ENCODE measurements around the gene EFCAB12. TPM values are rescaled to one million over a fixed set of nuclear protein-coding genes. Genes with fewer than 3 reads are reported as not detected.

EFCAB12 gene
- total RNA-seq, 2 experiments from 2014 or later: 3.2 to 3.4 TPM

GRCh38 chr3:129410971-129411370, 17.5 kb downstream of the EFCAB12 start:
- H3K27ac ChIP-seq (ENCODE audit: low read depth in 1 of 2, low read length in 2 of 2): no peak overlapping the region
- Mint-ChIP-seq H3K9me3 (no peaks in the 10 kb centered on the region), H3K4me1 (ENCODE audit: low read depth) (no peaks in the 10 kb centered on the region), H3K27me3 (no peaks in the 10 kb centered on the region), H3K27ac (no peak overlapping the region), H3K4me3 (no peak overlapping the region), H3K36me3 (ENCODE audit: low read depth) (no peaks in the 10 kb centered on the region)
- DNase-seq (no peak), ATAC-seq (ENCODE audit: poor library complexity) (no peak)
- H3K4me1 ChIP-seq (ENCODE audit: insufficient read depth, low read length): no peaks in the 10 kb centered on the region
- no peak overlapping the region for H3K4me3 ChIP-seq (ENCODE audit: low read length)
- intact Hi-C loops (cut with DNase I, micrococcal nuclease): no loop called here
- ChIA-PET POLR2A (no interaction called here), CTCF (no interaction called here)
- H3K36me3 ChIP-seq (ENCODE audit: insufficient read depth, low read length): no peaks in the 10 kb centered on the region
- no peak for TF ChIP-seq CTCF (IDR thresholded peaks at IDR 0.05)
- no peaks in the 10 kb centered on the region for H3K27me3 ChIP-seq (ENCODE audit: control insufficient read depth in 1 of 2, insufficient read depth in 2 of 2, low read length in 2 of 2)
- no peaks in the 10 kb centered on the region for H3K9me3 ChIP-seq (ENCODE audit: control insufficient read depth in 1 of 2, insufficient read depth in 1 of 2, low read length in 2 of 2)

GRCh38 chr3:129409541-129409940, 18.9 kb downstream of the EFCAB12 start:
- CTCF ChIA-PET: no interaction called here
- POLR2A ChIA-PET: no interaction called here
- Histone ChIP-seq H3K36me3 (ENCODE audit: insufficient read depth, low read length) (no peaks in the 10 kb centered on the region), H3K27me3 (ENCODE audit: control insufficient read depth in 1 of 2, insufficient read depth in 2 of 2, low read length in 2 of 2) (no peaks in the 10 kb centered on the region), H3K4me3 (ENCODE audit: low read length) (no peak overlapping the region), H3K27ac (ENCODE audit: low read depth in 1 of 2, low read length in 2 of 2) (no peak overlapping the region), H3K4me1 (ENCODE audit: insufficient read depth, low read length) (no peaks in the 10 kb centered on the region), H3K9me3 (ENCODE audit: control insufficient read depth in 1 of 2, insufficient read depth in 1 of 2, low read length in 2 of 2) (no peaks in the 10 kb centered on the region)
- Mint-ChIP-seq H3K4me3 (no peak overlapping the region), H3K9me3 (no peaks in the 10 kb centered on the region), H3K4me1 (ENCODE audit: low read depth) (no peaks in the 10 kb centered on the region), H3K36me3 (ENCODE audit: low read depth) (no peaks in the 10 kb centered on the region), H3K27me3 (no peaks in the 10 kb centered on the region), H3K27ac (no peak overlapping the region)
- ATAC-seq (ENCODE audit: poor library complexity) (no peak), DNase-seq (no peak)
- intact Hi-C loops (cut with DNase I, micrococcal nuclease): no loop called here
- no peak for TF ChIP-seq CTCF (IDR thresholded peaks at IDR 0.05)

GRCh38 chr3:129404610-129405009, 23.8 kb downstream of the EFCAB12 start:
- no peaks in the 10 kb centered on the region for H3K9me3 ChIP-seq (ENCODE audit: control insufficient read depth in 1 of 2, insufficient read depth in 1 of 2, low read length in 2 of 2)
- ChIA-PET POLR2A (no interaction called here), CTCF (no interaction called here)
- peaks cover 6% of the 10 kb centered on the region for H3K4me1 ChIP-seq (ENCODE audit: insufficient read depth, low read length)
- H3K4me1 Mint-ChIP-seq (ENCODE audit: low read depth): peaks cover 2% of the 10 kb centered on the region
- H3K36me3 Mint-ChIP-seq (ENCODE audit: low read depth): peaks cover under 1% of the 10 kb centered on the region
- H3K27me3 Mint-ChIP-seq: no peaks in the 10 kb centered on the region
- no peak overlapping the region for H3K4me3 ChIP-seq (ENCODE audit: low read length)
- H3K9me3 Mint-ChIP-seq: no peaks in the 10 kb centered on the region
- TF ChIP-seq CTCF (IDR thresholded peaks at IDR 0.05): no peak
- H3K27ac ChIP-seq (ENCODE audit: low read depth in 1 of 2, low read length in 2 of 2): no peak overlapping the region
- intact Hi-C loops (cut with DNase I, micrococcal nuclease): no loop called here
- no peak overlapping the region for H3K4me3 Mint-ChIP-seq
- H3K27ac Mint-ChIP-seq: no peak overlapping the region
- ATAC-seq (ENCODE audit: poor library complexity): no peak
- no peak for DNase-seq
- no peaks in the 10 kb centered on the region for H3K27me3 ChIP-seq (ENCODE audit: control insufficient read depth in 1 of 2, insufficient read depth in 2 of 2, low read length in 2 of 2)
- no peaks in the 10 kb centered on the region for H3K36me3 ChIP-seq (ENCODE audit: insufficient read depth, low read length)
